ENCODE measurements around the gene AMOTL2. TPM values are rescaled to one million over a fixed set of nuclear protein-coding genes. Genes with fewer than 3 reads are reported as not detected.

AMOTL2 gene
- total and polyA plus RNA-seq, 2 experiments from 2014 or later: 17.9 to 102 TPM

GRCh38 chr3:134364061-134364935 lies 9.9 kb downstream of the AMOTL2 start:
- no peak overlapping the region for H2AFZ ChIP-seq
- peak; percentile 77 for ATAC-seq

GRCh38 chr3:134363381-134363755 lies 10.9 kb downstream of the AMOTL2 start:
- peaks cover 97% of the 10 kb centered on the region for H3K36me3 Mint-ChIP-seq (ENCODE audit: low read depth)
- Histone ChIP-seq H3K79me2 (replicated peaks; ENCODE audit: insufficient read depth) (peaks cover 22% of the 10 kb centered on the region), H3K27me3 (ENCODE audit: insufficient read depth) (no peaks in the 10 kb centered on the region), H3K4me1 (ENCODE audit: insufficient read depth) (peaks cover 31% of the 10 kb centered on the region), H3K4me3 (peak overlapping the region; percentile 48), H3K4me2 (peak overlapping the region; percentile 81), H2AFZ (no peak overlapping the region), H3K9me2 (ENCODE audit: insufficient read depth) (no peaks in the 10 kb centered on the region), H3K36me3 (ENCODE audit: insufficient read depth) (peaks cover 52% of the 10 kb centered on the region), H3F3A (replicated peaks; ENCODE audit: low read depth) (peaks cover 26% of the 10 kb centered on the region), H4K20me1 (replicated peaks; ENCODE audit: insufficient read depth) (peaks cover 14% of the 10 kb centered on the region), H3K27ac (ENCODE audit: low read depth) (peak overlapping the region; percentile 94)
- peaks cover 18% of the 10 kb centered on the region for H3K27me3 Mint-ChIP-seq (ENCODE audit: insufficient read depth, low read depth, poor library complexity)
- TF ChIP-seq JUNB (IDR thresholded peaks at IDR 0.05; ENCODE audit: unreplicated experiment): no peak
- no peak for TF ChIP-seq ZNF331 (CRISPR knock-in tag; IDR thresholded peaks at IDR 0.05; ENCODE audit: low read depth)
- 0 out of 4 replicates have a peak, but pooled peaks of 1 of the 2 experiments have one; percentile 11 for TF ChIP-seq CTCF (conservative IDR thresholded peaks at IDR 0.05; ENCODE audit: low read depth in 2 of 2)
- H3K4me1 Mint-ChIP-seq: peaks cover 50% of the 10 kb centered on the region
- DNase-seq (ENCODE audit: low spot score) (no peak), ATAC-seq (peak; percentile 1; the same call in 2 of the 3 replicates)
- H3K4me3 Mint-ChIP-seq: peak overlapping the region; percentile 18
- H3K9me3 Mint-ChIP-seq: no peaks in the 10 kb centered on the region; the same call in 2 of the 3 replicates
- H3K27ac Mint-ChIP-seq: peak overlapping the region; percentile 79

More at GRCh38 chr3:134364061-134364935, 9.9 kb downstream of the AMOTL2 start:
- Histone ChIP-seq H3K27me3 (ENCODE audit: insufficient read depth) (no peaks in the 10 kb centered on the region), H3K9me2 (ENCODE audit: insufficient read depth) (no peaks in the 10 kb centered on the region), H3K79me2 (replicated peaks; ENCODE audit: insufficient read depth) (peaks cover 22% of the 10 kb centered on the region), H3K4me3 (peak overlapping the region; percentile 48), H3K27ac (ENCODE audit: low read depth) (peak overlapping the region; percentile 99), H3K4me2 (peak overlapping the region; percentile 81), H3K4me1 (ENCODE audit: insufficient read depth) (peaks cover 31% of the 10 kb centered on the region), H3K36me3 (ENCODE audit: insufficient read depth) (peaks cover 56% of the 10 kb centered on the region), H4K20me1 (replicated peaks; ENCODE audit: insufficient read depth) (peaks cover 16% of the 10 kb centered on the region), H3F3A (replicated peaks; ENCODE audit: low read depth) (peaks cover 31% of the 10 kb centered on the region)
- H3K27me3 Mint-ChIP-seq (ENCODE audit: insufficient read depth, low read depth, poor library complexity): peaks cover 16% of the 10 kb centered on the region
- TF ChIP-seq CREB1 (CRISPR knock-in tag; IDR thresholded peaks at IDR 0.05; ENCODE audit: low read depth): peak; percentile 57
- TF ChIP-seq ETS1 (IDR thresholded peaks at IDR 0.05): peak; percentile 73; the same call in 1 of the 2 replicates
- TF ChIP-seq EZH2phosphoT487 (IDR thresholded peaks at IDR 0.05; ENCODE audit: unreplicated experiment): no peak
- peak overlapping the region; percentile 64 for H3K4me3 Mint-ChIP-seq
- peak; percentile 99 for DNase-seq (ENCODE audit: low spot score)
- H3K4me1 Mint-ChIP-seq: peaks cover 50% of the 10 kb centered on the region
- no peaks in the 10 kb centered on the region; the same call in 2 of the 3 replicates for H3K9me3 Mint-ChIP-seq
- H3K36me3 Mint-ChIP-seq (ENCODE audit: low read depth): peaks cover 97% of the 10 kb centered on the region
- H3K27ac Mint-ChIP-seq: peak overlapping the region; percentile 95
